Right kidney (tissue), 1 donor: ENCODE measurements around the gene MTG2.

ENCODE experiments used
- DNase-seq: peaks from one replicate; pipeline ENCODE4 v3.0.0-alpha.2; 2016

Gene MTG2

GRCh38 chr20:62235001-62235776 is 52.4 kb downstream of the MTG2 start:
- DNase-seq, result no peak

DNA sequence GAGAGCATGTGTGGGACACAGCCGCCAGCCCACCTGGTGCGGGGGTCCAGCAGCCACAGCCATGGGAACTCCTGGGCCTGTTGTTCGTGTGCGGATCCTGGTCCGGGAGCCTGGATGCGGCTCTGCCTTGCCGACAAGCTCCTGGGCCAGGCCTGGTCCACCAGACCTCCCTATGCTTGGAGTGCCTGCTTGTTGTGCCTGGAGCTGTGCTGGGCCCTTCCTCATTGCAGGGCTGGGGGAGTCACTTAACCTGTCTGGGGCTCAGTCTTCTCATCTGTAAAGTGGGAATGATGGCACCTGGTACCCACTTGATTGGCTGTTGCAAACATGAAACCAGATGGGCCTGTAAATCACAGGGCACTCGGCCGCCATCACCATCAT is 52.9 kb downstream of the MTG2 start:
- no peak for DNase-seq

- DNase-seq, result no peak
Measured at GRCh38 chr20:62236200-62236599, 53.4 kb downstream of the MTG2 start.

DNA sequence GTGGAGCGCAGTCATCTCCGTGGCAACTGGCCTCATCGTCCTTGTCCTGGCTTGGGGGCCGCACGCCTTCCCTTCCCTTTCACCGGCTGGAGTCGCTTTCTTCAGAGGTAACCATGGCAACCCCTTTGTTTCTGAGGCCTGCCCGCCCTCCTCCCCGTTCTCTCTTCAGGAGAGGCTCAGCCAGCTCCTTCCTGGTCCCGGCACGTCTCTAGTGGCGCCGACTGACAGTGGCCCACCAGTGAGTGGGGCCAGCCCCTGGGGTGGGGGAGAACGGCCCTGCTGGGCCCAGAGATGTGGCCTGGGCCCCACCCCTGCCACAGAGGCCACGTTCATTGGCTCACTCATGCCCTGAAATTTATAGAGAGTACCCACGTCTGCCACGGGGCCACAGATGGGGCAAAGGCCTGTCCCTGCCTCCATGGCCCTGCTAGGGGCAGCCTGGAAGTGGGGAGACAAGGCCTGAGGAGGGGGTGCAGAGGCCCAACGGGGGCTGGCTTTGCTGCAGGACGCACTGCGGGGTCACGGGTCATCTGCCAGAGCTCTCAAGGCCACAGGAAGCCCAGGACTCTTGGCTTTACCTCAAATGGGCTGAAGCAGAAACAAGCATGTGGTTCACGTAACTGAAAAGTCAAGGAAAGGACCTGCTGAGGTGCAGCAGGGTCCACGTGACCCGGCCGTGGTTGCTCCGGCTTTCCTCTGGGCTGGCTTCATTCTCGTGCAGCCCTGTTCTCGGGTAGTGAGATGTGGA is 54.1 kb downstream of the MTG2 start:
- no peak for DNase-seq

GRCh38 chr20:62237514-62237800 is 54.6 kb downstream of the MTG2 start:
- DNase-seq, result no peak

DNA sequence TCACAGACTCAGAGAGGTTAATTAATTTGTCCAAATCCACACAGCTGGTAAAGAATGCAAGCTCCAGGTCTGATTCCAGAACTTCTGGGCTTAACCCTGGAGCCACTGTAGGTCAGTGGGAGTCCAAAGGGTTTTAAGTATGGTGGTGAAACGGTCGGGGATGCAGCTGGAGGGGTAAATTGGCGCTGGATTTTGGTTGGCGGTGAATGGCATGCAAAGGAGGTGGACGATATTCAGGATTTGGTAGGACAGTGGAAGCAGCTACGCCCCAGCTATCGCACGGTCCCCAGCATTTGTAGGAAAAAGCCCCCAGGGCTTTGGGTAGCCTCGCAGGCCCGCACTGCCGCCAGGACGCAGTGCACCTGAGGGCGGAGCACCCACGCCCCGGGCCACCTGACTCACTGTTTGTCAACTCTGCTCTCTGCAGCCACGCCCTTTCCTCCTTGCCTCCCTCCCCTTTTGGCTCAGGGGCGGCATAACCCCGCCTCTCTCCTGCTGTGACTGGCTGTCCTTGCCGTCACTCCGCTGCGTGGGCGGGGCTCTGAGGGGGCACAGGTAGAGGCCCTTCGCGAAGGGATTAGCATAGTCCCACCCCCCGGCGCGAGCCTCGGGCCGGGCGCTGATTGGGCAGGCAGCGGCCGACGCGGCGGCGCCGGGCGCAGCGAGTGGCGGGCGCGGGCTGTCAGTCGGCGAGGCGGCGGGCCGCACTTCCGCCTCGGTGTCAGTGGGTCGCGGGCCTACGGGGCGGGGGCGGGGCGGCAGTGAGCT is 55.2 kb downstream of the MTG2 start, which contains the start of gene OSBPL2:
Gene OSBPL2, plus strand, starts transcription at position 721 of the 768 bp plus-strand sequence. CDS start 17,664 bp downstream, outside the sequence.
- peak; percentile 99 for DNase-seq

- peak; percentile 43 for DNase-seq
Measured at GRCh38 chr20:62238569-62239277, 55.9 kb downstream of the MTG2 start.

GRCh38 chr20:62239278-62239879 is 56.6 kb downstream of the MTG2 start:
- DNase-seq, result no peak

GRCh38 chr20:62240020-62240685 is 57.3 kb downstream of the MTG2 start:
- no peak for DNase-seq

DNA sequence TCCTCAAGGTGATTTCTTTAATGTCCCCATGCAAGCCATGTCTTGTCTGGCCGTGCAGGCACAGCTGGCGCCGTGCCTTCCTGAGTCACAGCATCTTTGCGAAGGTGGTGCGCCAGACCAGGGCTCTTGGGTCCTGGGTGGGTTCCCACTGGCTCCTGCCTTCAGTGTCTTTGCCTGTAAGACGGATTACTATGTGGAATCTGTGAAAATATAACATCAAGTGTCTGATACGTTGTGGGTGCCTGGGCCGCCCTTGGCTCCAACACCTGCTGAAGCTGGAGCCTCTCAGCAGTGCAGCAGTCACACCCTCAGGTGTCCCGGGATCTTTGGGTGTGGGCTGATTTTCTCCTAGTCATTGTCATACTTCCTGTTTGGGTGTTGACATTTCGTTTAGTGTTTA is 58.7 kb downstream of the MTG2 start:
- DNase-seq, result no peak

DNA sequence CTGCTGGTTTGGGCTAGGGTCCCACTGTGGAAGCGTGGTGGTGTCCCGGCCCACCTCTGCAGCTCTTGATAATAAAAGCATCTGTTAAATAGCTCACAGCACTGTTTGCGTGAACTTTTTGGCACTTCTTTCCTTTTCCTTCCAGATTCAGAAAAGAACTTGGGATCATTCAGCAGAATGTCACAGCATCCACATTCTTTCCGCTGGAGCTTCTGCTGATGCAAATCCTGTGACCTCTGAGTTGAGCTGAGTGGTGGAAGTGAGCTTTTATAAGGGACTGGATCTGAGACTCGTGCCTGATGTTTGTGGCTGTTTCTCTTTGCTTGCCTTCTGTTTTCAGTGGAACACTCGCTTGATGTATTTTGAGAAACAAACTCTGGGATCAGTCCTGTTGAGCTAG is 59.3 kb downstream of the MTG2 start:
- DNase-seq, result no peak

GRCh38 chr20:62243106-62243505 is 60.3 kb downstream of the MTG2 start:
- DNase-seq, result no peak

DNA sequence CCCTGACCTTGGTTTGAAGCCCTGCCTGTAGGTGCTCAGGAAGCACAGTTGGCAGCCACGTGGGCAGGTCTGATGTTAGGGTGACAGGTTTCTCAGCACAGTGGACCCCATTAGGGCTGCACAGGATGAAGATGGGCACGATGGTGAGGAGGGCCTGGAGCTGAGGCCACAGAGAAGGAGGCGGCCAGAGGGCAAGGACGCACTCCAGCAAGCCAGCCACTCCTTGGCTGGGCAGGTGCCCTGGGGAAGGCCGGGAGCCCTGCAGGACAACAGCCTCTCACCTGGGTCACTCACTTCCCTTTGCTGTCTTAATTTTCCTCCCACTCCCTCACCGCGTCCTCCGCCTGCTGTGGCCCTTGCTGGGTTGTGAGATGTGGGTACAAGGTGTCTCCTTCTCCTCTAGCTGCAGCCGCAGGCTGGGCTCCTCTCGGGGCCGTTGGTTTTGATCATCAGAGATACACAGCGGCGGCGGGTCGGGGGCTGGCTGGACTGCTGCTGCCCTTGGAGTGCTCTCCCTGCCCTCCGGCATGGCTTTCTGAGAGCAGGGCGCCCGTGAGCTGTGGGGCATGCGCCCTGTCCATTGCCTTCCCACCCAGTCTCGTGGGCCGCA is 61.2 kb downstream of the MTG2 start:
- DNase-seq, result no peak

GRCh38 chr20:62244644-62245108 is 61.8 kb downstream of the MTG2 start:
- no peak for DNase-seq

- no peak for DNase-seq
Measured at GRCh38 chr20:62245911-62246280, 63.1 kb downstream of the MTG2 start.

DNA sequence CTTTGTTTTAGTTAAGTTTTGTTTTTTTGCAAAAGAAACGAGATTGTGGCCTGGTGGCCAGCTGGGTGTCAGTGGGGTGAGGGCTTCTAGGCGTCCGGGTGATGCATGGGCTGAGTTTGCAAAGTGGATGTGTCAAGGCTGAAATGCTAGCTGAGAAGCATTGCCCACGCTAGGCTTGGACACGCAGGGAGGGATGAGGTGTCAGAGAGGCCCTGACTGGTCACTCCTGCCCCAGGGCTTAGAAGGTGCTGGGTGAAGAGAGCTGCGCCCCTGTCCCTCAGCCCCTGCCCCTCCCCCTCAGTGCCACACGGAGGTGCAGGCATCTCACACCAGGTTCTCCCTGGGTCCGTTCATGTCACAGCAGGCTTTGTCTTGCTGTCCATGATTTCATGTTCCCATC is 63.6 kb downstream of the MTG2 start:
- DNase-seq, result no peak

DNA sequence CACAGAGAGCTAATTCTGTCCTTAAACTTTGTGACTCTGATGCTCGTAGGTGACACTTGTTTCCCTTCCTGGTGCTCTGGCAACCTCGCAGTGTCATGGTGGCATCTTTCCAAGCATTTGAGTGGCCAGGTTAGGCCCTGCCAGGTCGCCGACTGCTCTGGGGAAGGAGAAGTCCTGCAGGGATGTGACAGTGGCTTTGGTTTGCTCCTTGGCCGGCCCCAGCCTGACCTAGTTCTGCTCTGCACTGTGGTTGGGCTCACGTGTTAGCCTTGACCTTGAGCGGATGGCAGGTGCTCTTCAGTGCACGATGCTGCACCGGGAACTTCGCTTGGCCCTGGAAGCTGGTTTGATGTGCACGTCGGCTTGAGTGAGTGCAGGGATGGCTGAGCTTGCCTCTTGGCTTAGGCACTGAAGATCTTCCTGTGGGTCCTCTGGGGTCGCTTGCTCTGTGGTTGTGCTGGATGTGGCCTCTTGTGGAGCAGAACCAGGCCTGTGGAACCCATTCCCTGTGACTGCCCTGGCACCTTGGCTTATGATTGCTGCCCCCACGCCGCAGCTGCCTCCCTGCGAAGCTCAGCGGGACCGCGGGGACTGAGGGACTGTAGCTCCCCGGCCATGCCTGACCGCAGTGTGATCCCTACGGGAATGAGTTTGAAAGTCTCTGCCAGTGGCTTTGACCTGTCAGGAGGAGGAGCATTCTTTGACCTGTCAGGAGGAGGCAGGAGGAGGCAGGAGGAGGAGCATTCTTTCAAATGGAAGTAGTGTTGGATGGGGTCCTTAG is 64.2 kb downstream of the MTG2 start:
- no peak for DNase-seq

DNA sequence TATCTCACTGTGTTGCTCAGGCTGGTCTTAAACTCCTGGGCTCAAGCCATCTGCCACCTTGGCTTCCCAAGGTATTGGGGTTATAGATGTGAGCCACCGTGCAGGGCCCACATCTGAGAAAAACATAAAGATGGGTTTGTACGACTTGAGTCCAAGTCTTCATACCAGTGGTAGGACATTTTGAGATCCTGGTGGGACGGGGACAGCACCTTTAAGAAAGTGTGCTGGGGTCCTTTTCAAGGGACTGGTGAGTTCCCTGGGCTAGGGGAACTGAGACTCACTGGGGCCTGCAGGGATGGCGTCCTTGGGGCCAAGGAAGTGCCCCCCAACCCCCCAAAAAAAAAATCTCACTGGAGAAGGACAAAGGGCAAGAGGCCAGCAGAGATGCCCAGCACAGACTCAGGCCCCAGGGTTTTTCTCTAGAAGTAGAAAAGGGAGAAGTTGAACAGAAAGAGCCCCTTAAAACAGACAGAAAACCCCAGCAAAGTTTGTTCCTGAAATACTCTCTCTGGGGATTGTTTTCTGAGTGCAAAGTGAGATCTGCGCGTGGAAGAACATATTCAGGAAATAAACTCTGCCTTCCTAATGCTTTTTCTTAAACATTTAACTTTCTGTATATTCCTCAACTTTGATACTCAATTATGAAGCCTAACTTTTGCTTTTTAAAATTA is 66.2 kb downstream of the MTG2 start:
- no peak for DNase-seq

DNA sequence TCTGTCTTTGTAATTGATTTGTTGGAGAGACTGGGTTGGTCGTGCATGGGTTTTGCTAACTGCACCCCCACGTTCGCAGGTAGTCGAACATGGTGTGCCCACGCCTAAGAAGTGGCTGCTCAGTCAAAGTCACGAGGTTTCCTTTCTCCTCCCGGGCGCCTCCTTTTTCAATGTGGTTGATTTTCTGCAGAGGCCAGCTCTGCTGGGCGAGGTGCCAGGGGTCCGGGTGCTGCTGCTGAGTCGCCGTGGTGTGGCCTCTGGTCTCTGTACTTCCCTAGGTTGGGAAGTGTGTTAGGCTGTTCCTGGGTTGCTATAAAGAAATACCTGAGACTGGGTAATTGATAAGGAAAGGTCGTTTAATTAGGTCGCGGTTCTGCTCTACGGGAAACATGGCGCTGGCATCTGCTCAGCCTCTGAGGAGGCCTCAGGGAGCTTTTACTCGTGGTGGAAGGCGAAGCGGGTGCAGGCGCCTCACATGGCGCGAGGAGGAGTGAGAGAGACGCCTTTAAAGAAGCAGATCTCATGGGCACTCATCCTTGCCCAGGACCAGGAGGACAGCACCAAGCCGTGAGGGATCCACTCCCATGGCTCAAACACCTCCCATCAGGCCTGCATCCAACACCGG is 69.6 kb downstream of the MTG2 start:
- DNase-seq, result no peak
